ENCODE data around the gene PRKACB. TPM values are rescaled to one million over a fixed set of nuclear protein-coding genes. Genes with fewer than 3 reads are reported as not detected.
"Not testable (repeated sequence)": the region's sequence is repeated elsewhere in the genome, so short reads cannot be mapped to it uniquely, and the experiment has no call there.

Gene PRKACB
- total RNA-seq, 1 donor from 2014 or later: 34.9 TPM

GRCh38 chr1:84283381-84283780, 139.3 kb downstream of the PRKACB start:
- TF ChIP-seq, protein P1, sequence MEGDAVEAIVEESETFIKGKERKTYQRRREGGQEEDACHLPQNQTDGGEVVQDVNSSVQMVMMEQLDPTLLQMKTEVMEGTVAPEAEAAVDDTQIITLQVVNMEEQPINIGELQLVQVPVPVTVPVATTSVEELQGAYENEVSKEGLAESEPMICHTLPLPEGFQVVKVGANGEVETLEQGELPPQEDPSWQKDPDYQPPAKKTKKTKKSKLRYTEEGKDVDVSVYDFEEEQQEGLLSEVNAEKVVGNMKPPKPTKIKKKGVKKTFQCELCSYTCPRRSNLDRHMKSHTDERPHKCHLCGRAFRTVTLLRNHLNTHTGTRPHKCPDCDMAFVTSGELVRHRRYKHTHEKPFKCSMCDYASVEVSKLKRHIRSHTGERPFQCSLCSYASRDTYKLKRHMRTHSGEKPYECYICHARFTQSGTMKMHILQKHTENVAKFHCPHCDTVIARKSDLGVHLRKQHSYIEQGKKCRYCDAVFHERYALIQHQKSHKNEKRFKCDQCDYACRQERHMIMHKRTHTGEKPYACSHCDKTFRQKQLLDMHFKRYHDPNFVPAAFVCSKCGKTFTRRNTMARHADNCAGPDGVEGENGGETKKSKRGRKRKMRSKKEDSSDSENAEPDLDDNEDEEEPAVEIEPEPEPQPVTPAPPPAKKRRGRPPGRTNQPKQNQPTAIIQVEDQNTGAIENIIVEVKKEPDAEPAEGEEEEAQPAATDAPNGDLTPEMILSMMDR (IDR thresholded peaks at IDR 0.05; ENCODE audit: borderline replicate concordance): no peak
- no peaks in the 10 kb centered on the region for H3K27me3 ChIP-seq (ENCODE audit: low read depth)
- DNase-seq: no peak
- no peak overlapping the region for H3K4me3 ChIP-seq
- H3K27ac ChIP-seq (replicated peaks): no peak overlapping the region
- peaks cover 24% of the 10 kb centered on the region for H3K9me3 ChIP-seq (replicated peaks)
- intact Hi-C loops (cut with micrococcal nuclease): no loop called here
- H3K36me3 ChIP-seq: no peaks in the 10 kb centered on the region
- no peaks in the 10 kb centered on the region for H3K4me1 ChIP-seq

GRCh38 chr1:84286071-84286470, 142.0 kb downstream of the PRKACB start:
- no peak overlapping the region for H3K27ac ChIP-seq (replicated peaks)
- no peaks in the 10 kb centered on the region for H3K27me3 ChIP-seq (ENCODE audit: low read depth)
- H3K4me1 ChIP-seq: no peaks in the 10 kb centered on the region
- H3K9me3 ChIP-seq (replicated peaks): peaks cover 29% of the 10 kb centered on the region
- intact Hi-C loops (cut with micrococcal nuclease): no loop called here
- no peaks in the 10 kb centered on the region for H3K36me3 ChIP-seq
- TF ChIP-seq, protein P1 (IDR thresholded peaks at IDR 0.05; ENCODE audit: borderline replicate concordance): no peak
- H3K4me3 ChIP-seq: no peak overlapping the region
- DNase-seq: no peak

DNA sequence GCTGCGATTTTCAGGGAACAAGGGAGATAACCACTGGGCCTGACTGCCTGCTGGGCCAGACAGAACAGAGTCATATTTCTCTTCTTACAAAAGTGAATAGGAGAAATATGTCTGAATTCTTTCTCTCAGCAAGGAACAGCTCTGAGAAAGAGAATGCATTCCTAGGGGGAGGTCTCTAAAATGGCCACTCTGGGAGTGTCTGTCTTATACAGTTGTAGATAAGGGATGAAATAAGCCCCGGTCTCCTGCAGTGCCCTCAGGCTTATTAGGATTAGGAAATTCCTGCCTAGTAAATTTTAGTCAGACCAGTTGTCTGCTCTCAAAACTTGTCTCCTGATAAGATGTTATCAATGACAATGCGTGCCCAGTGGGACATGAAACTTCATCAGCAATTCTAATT, 143.3 kb downstream of the PRKACB start:
- DNase-seq; H3K27me3 ChIP-seq (ENCODE audit: low read depth); H3K4me1 ChIP-seq; intact Hi-C loops (cut with micrococcal nuclease); H3K27ac ChIP-seq (replicated peaks); H3K36me3 ChIP-seq; H3K4me3 ChIP-seq: not testable (repeated sequence)
- peaks cover 29% of the 10 kb centered on the region for H3K9me3 ChIP-seq (replicated peaks)

Other genes starting within 250 kb of the PRKACB start
- 7.8 TPM for gene TTLL7, start 145.1 kb upstream of the PRKACB start, total RNA-seq
- 2.0 TPM for gene SAMD13, start 157.4 kb downstream of the PRKACB start, total RNA-seq